Kidney glomerular epithelial cell (primary cell): ENCODE results near the gene SHF.
A peak's percentile ranks its signal among the peaks of the same experiment; 100 is the strongest.

Experiments
- DNase-seq: peaks from one replicate; lab custom pipeline; 2025; lab: John Stamatoyannopoulos, UW

Gene SHF

GRCh38 chr15:45169608-45170480 is 17.9 kb downstream of the SHF start:
- no peak for DNase-seq

GRCh38 chr15:45168751-45169551 is 18.8 kb downstream of the SHF start:
- DNase-seq = no peak

- DNase-seq = no peak
These were observed 19.5 kb downstream of the SHF start for GRCh38 chr15:45168286-45168685.

GRCh38 chr15:45167631-45168205 is 20.0 kb downstream of the SHF start:
- no peak for DNase-seq

- peak; percentile 59 for DNase-seq
These were observed 20.7 kb downstream of the SHF start for GRCh38 chr15:45166834-45167630.

- DNase-seq = no peak
These were observed 22.2 kb downstream of the SHF start for GRCh38 chr15:45165536-45165935.

- DNase-seq = no peak
These were observed 22.9 kb downstream of the SHF start for GRCh38 chr15:45164914-45165313.

GRCh38 chr15:45163508-45163856 is 24.3 kb downstream of the SHF start:
- no peak for DNase-seq

GRCh38 chr15:45162771-45163507 is 24.8 kb downstream of the SHF start:
- DNase-seq = peak; percentile 59

GRCh38 chr15:45161666-45162065 is 26.1 kb downstream of the SHF start:
- DNase-seq = no peak

- no peak for DNase-seq
These were observed 29.8 kb downstream of the SHF start for GRCh38 chr15:45157974-45158373.

GRCh38 chr15:45156744-45157455 is 30.9 kb downstream of the SHF start:
- no peak for DNase-seq

- DNase-seq = no peak
These were observed 32.0 kb downstream of the SHF start for GRCh38 chr15:45155739-45156138.

GRCh38 chr15:45151998-45152828 is 35.6 kb downstream of the SHF start:
- no peak for DNase-seq

GRCh38 chr15:45150997-45151396 is 36.8 kb downstream of the SHF start:
- no peak for DNase-seq

- no peak for DNase-seq
These were observed 37.3 kb downstream of the SHF start for GRCh38 chr15:45150481-45150880.

- no peak for DNase-seq
These were observed 38.7 kb downstream of the SHF start for GRCh38 chr15:45149060-45149459.

GRCh38 chr15:45148076-45149059 is 39.4 kb downstream of the SHF start:
- no peak for DNase-seq

- no peak for DNase-seq
These were observed 40.2 kb downstream of the SHF start for GRCh38 chr15:45147606-45148005.
